GM21390 (cell line): ENCODE measurements around the gene DNAJC5.
"Not testable (repeated sequence)": the region's sequence is repeated elsewhere in the genome, so short reads cannot be mapped to it uniquely, and the experiment has no call there.

Experiments
- ATAC-seq: cut with Tn5 transposase; IDR thresholded peaks from one replicate; pipeline ENCODE4 v1.9.1; 2021; ENCODE audit not compliant: unreplicated experiment

DNAJC5 gene

GRCh38 chr20:63952769-63953168 is 57.8 kb downstream of the DNAJC5 start:
- ATAC-seq: no peak

DNA sequence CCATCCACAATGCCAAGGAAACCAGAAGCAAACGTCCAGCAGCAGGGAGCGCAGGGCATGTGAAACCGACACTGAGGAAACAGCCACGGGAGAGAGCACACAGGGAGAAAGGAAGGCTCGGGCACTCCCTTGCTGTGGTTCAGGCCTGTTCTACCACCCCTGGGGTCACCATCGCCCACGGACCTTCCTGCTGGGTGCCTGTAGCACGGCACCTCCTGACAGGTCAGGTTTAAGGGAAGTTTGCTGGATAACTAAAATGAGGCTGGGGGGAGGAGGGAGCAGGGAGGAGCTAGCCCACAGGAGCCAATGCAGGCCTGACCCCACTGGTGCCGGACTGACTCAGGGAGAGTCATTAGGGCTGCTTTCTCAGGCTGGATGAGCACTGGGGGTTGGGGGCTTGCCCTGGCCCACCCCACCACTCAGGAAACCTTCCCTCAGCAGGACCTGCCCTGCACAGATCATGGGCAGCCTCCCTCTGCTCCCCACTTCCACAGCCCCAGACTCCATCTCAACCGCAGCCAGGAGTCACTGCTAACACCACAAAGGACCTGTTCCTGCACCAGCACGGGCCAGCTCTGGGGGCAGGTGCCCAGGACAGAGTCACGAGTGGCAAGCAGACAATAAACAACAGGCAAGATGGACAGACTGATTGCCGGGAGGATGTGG is 59.0 kb downstream of the DNAJC5 start:
- ATAC-seq: no peak

DNA sequence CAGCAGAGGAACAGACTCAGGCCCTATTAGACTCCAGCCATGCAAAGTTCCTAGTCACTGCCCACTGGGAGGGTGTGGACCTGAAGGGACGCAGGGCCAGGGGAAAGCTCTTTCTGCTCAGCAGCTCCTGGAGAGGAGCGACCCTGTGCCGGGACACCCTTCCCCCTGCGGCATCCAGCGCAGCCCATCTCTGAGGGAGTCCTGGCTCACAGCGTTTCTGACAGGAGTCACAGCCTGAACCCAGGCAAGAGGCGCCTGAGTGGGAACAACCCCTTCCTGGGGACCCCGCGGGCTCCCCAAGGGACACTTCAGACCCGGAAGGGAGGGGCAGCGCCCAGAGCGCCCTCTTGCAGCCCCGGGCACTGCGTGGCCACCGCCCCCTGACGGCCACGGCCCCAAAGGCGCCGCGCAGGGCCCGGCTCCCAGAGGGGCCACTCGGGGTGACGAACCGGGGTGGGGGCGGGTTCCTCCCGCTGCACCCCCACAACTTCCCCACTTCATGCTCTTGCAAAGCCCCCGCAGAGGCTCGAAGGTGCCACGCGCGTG is 60.4 kb downstream of the DNAJC5 start:
- peak; percentile 7 for ATAC-seq

DNA sequence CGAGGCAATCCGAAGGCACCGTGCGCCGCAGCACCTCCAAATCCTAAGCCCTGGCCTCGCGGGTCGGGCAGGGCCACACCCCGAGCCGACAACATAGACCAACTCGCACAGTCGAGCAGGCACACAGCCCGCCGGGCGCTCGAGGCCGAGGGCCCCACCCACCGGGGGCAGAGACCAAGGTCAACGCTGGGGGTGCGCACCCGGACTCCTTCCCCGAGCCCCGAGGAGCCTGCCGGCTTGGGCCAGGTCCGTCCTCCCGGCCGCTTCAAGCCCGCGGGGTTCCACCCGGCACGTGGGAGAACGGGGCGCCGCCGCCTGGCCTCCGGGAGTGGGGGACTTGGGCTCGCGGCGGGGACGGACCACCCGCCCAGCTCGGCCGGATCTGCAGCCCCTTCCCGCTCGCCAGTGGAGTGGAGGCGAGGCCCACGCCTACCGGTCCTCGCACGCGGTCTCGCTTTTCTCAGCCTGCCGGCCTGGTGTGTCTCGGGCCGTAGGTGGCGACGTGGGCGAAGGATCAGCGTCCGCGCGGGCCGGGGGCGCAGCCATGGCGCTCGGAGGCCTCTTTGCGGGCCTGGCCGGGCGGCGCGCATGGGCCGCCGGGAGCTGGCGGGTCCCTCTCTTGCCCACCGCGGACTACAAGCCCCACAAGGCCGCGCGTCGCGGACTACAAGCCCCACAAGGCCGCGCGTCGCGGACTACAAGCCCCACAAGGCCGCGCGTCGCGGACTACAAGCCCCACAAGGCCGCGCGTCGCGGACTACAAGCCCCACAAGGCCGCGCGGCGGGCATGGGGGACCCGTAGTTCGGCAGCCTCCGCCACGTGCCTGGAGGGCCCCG is 61.1 kb downstream of the DNAJC5 start, which contains the start of gene UCKL1:
Gene UCKL1, minus strand, starts transcription at position 590 of the 837 bp plus-strand sequence. Its CDS starts 44 bp downstream, at position 546.
- peak; percentile 59 for ATAC-seq

DNA sequence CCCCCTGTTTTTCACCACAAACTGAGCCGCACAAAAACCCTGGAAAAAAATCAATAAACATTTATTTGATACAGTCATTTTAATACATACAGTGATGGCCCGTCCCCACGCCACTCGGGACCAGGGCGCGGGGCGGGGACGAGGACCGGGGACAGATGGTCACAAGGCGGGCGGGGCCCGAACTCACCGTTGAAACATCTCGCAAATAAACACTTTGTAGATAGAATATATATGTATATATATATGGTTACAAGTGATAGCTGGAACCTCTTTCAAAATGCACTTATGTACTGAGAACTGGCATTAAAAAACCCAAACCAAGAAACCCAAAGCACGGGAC is 61.7 kb downstream of the DNAJC5 start:
- no peak for ATAC-seq

DNA sequence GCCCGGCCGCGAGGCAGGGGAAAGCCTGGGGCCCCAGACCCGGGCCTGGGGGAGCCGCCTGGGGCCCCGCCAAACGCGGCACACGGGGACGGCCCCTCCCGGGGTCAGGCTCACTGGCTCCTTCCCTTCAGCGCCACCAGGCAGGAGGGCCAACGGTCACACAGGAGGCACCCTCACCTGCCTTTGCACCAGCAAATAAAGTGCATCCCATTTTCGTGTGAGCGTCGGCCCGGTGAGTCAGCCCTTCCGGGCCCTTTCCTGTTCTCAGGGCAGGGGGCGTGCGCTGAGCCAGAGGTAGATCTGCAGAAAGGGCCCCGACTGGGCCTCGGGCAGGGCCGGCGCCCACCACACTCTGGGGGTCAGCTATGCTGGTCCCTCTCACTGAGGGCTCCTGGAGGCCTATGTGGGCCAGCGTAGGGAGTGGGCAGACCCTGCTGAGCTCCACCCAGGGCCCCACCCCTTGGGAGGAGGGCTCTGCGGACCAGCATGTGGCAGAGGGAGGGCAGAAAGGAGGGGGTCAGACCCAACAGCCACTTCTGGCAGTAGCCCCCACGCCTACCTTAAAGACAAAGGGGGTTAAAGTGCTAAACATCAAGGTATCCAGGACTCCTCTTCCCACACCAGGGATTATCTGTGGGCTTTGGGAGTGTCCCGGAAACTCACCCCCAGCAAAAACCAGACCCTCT is 62.2 kb downstream of the DNAJC5 start:
- peak; percentile 13 for ATAC-seq

GRCh38 chr20:63957690-63958441 is 62.9 kb downstream of the DNAJC5 start:
- no peak for ATAC-seq

- no peak for ATAC-seq
Measured at GRCh38 chr20:63958471-63958870, 63.5 kb downstream of the DNAJC5 start.

DNA sequence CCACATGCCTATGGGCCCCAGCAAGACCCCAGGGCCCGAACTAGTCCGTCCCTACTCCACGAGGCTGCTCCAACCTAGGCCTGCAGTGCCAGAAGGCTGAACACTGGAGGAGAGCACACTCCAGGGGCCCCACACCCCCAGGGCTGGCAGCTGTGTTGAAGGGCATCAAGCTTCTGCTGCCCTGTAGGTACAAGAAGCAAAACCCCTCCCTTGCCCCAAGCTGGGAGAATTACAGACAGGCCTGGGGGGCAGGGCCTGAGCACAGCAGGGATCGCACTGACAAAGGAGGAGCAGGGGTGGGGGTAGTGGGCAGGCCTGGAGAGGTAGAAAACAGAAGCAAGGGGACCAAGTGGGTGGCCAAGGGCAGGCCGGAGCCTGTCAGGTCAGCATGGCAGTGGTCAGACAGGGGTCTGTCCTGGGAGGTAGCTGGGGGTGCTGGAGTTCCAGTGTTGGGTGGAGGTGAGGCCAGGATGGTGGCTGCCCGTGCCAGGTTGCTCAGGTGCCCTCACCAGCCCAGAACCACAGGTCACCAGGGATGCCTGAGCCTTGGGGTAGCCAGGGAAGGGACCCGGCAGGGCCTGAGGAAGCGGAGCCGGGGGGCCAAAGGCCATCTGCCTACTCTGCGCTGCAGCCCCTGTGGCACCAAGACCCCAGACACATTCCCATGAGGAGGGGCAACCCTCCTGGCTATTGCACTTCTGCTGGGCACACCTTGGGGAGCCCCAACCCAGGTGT is 64.2 kb downstream of the DNAJC5 start:
- no peak for ATAC-seq

GRCh38 chr20:63959699-63960075 is 64.8 kb downstream of the DNAJC5 start:
- no peak for ATAC-seq

DNA sequence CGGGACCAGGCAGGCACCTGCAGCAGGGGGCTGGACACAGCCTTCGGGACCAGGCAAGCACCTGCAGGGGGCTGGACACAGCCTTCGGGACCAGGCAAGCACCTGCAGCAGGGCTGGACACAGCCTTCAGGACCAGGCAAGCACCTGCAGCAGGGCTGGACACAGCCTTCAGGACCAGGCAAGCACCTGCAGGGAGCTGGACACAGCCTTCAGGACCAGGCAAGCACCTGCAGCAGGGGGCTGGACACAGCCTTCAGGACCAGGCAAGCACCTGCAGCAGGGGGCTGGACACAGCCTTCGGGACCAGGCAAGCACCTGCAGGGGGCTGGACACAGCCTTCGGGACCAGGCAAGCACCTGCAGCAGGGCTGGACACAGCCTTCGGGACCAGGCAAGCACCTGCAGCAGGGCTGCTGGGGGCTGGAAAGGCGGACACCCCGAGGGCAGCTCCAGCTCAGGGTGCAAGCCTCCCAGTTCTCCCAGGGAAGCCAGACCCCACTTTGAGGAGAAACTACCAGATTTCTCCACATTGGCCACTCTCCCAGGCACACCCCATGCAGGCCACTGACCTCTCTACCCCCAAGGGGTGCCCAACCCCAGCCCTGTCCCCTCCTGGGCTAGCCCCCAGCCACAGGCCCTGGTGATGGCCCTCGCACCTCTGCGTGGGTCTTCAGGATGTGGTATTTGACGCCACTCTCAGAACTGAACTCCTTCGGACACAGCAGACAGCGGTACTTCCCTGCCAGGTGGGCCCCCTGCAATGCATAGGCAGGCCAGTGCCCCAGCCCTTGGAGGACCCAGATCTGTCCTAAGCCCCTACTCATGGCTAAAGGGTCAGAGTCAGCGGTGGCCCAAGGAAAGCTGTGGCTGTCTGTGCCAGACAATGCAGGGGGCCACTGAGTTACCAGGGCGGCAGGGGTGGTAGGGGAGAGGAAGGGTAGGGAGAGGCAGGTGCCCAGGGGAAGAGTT is 66.0 kb downstream of the DNAJC5 start:
- ATAC-seq: not testable (repeated sequence)

DNA sequence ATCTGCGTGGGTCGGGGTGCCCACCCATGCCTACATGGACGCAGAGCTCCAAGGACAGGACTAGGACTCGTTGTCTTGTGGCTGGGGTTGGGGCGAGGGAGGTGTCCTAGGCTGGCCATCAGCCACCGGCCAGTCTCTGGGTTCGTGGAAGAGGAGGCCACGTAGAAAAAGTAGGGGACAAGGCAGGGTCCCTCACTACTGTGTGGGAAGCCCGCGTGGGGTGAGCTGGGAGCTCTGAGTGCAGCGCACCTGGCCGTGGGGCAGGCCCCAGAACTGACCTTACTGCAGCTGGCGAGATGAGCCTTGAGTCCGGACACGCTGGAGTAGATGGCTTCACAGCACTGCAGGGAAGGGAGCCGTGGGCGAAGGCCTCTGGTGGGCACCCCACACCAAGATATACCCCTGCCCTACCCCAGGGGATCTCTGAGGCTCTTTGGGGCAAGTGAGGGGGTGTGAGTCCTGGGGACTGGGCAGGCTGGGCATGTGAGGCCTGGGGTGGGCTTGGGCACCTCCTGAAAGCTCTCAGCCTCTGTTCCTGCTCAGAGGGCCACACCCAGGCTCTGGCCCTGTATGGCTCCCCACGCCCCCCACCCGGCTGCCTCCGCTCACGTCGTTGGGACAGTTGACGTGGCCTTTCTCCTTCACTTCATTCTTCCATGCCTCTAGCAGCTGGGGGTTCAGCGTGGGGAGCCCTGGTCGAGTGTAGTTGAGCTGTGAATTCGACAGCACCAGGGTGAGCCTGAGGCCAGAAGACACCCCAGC is 66.9 kb downstream of the DNAJC5 start:
- no peak for ATAC-seq

DNA sequence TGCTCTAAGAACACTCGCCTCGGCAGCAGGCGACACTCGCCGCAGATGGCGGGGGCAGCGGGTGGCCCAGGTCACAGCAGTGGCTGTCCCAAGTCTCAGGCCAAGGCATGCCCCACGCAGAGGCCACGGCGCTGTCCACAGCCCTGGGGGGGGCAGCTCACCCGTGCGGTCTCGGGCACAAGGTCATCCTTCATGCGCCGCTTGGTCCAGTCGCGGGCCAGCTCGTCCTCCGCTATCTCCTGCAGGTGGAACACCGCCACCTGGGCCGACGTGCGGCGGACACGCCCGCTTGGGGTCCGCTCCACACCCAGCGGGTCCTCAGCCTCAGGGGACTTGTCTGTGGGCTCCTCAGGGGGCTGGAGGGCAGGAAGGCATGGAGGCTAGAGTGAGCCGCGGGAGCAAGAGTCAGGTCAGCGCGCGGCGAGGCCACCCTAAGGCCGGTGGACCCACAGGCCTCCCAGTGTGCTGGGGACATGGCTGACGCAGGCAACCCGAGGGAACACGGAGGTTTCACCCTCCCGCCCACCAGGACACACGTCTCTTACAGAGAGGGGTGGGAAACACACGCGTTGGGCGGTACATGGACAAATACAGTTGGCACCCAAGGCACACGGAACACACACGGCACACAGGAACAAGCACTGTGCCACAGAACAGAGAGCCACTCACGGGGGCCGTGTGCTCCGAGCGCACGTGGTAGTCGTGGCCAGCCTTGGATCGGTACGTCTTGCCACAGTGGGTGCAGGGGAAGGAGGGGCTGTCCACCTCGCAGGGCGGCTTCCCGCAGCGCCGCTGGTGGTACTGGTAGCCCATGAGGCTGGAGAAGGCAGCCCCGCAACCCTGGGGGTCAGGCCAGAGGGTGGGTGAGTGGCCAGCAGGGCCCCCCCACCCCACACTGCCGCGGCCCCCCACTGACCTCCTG is 67.8 kb downstream of the DNAJC5 start:
- no peak for ATAC-seq

- ATAC-seq: no peak
Measured at GRCh38 chr20:63963348-63963741, 68.4 kb downstream of the DNAJC5 start.

DNA sequence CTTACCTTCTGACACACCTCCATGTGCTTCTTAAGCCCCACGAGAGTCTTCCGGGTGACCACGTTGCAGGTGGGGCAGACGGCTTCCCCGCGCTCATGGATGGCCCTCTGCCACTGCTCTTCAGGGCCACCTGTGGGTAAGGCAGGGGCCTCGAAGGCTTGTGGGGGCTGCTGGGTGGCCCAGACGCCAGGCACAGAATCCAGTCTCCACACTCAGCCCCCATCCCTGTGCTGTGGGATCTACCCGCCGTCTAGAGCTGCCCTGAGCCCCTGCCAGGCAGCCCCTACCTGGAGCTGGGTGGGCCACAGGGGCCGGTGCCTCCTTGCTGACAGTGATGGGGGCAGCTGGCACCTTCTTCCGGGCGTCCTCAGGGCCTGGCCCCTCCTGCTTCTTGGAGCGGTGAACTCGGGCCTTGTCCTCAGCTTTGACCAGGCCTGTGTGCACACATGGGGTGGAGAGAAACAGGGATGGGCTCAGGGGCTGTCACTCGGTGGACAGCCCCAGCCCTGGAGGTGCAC is 68.9 kb downstream of the DNAJC5 start:
- no peak for ATAC-seq

- ATAC-seq: no peak
Measured at GRCh38 chr20:63964412-63964811, 69.5 kb downstream of the DNAJC5 start.
